Right kidney (tissue), 1 donor: ENCODE results near the gene MAPT.
"Not testable (repeated sequence)": the region's sequence is repeated elsewhere in the genome, so short reads cannot be mapped to it uniquely, and the experiment has no call there.

ENCODE experiments used
- DNase-seq: peaks from one replicate; pipeline ENCODE4 v3.0.0-alpha.2; 2016

The MAPT gene

GRCh38 chr17:45993962-45994627 lies 99.7 kb downstream of the MAPT start:
- DNase-seq = no peak

- DNase-seq = no peak
Observed at GRCh38 chr17:45994987-45995386, 100.6 kb downstream of the MAPT start.

- no peak for DNase-seq
Observed at GRCh38 chr17:45995627-45996270, 101.4 kb downstream of the MAPT start.

DNA sequence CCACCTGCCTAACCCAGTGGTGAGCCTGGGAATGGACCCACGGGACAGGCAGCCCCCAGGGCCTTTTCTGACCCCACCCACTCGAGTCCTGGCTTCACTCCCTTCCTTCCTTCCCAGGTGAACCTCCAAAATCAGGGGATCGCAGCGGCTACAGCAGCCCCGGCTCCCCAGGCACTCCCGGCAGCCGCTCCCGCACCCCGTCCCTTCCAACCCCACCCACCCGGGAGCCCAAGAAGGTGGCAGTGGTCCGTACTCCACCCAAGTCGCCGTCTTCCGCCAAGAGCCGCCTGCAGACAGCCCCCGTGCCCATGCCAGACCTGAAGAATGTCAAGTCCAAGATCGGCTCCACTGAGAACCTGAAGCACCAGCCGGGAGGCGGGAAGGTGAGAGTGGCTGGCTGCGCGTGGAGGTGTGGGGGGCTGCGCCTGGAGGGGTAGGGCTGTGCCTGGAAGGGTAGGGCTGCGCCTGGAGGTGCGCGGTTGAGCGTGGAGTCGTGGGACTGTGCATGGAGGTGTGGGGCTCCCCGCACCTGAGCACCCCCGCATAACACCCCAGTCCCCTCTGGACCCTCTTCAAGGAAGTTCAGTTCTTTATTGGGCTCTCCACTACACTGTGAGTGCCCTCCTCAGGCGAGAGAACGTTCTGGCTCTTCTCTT lies 102.1 kb downstream of the MAPT start:
- DNase-seq = no peak

- no peak for DNase-seq
Observed at GRCh38 chr17:45997166-45997565, 102.8 kb downstream of the MAPT start.

- DNase-seq = no peak
Observed at GRCh38 chr17:45997624-45998023, 103.3 kb downstream of the MAPT start.

DNA sequence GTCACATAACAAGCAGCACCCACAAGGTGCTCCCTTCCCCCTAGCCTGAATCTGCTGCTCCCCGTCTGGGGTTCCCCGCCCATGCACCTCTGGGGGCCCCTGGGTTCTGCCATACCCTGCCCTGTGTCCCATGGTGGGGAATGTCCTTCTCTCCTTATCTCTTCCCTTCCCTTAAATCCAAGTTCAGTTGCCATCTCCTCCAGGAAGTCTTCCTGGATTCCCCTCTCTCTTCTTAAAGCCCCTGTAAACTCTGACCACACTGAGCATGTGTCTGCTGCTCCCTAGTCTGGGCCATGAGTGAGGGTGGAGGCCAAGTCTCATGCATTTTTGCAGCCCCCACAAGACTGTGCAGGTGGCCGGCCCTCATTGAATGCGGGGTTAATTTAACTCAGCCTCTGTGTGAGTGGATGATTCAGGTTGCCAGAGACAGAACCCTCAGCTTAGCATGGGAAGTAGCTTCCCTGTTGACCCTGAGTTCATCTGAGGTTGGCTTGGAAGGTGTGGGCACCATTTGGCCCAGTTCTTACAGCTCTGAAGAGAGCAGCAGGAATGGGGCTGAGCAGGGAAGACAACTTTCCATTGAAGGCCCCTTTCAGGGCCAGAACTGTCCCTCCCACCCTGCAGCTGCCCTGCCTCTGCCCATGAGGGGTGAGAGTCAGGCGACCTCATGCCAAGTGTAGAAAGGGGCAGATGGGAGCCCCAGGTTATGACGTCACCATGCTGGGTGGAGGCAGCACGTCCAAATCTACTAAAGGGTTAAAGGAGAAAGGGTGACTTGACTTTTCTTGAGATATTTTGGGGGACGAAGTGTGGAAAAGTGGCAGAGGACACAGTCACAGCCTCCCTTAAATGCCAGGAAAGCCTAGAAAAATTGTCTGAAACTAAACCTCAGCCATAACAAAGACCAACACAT lies 104.9 kb downstream of the MAPT start, which contains the start of gene STH:
Gene STH (plus strand): TSS at position 264 of the 913 bp plus-strand sequence. CDS start 30 bp downstream, at position 294.
- no peak for DNase-seq

GRCh38 chr17:45999900-46000290 lies 105.5 kb downstream of the MAPT start:
- DNase-seq = no peak

GRCh38 chr17:46000292-46000691 lies 105.9 kb downstream of the MAPT start:
- no peak for DNase-seq

DNA sequence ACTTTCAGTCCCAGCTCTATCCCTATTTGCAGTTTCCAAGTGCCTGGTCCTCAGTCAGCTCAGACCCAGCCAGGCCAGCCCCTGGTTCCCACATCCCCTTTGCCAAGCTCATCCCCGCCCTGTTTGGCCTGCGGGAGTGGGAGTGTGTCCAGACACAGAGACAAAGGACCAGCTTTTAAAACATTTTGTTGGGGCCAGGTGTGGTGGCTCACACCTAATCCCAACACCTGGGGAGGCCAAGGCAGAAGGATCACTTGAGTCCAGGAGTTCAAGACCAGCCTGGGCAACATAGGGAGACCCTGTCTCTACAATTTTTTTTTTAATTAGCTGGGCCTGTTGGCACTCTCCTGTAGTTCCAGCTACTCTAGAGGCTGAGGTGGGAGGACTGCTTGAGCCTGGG lies 106.4 kb downstream of the MAPT start:
- no peak for DNase-seq

DNA sequence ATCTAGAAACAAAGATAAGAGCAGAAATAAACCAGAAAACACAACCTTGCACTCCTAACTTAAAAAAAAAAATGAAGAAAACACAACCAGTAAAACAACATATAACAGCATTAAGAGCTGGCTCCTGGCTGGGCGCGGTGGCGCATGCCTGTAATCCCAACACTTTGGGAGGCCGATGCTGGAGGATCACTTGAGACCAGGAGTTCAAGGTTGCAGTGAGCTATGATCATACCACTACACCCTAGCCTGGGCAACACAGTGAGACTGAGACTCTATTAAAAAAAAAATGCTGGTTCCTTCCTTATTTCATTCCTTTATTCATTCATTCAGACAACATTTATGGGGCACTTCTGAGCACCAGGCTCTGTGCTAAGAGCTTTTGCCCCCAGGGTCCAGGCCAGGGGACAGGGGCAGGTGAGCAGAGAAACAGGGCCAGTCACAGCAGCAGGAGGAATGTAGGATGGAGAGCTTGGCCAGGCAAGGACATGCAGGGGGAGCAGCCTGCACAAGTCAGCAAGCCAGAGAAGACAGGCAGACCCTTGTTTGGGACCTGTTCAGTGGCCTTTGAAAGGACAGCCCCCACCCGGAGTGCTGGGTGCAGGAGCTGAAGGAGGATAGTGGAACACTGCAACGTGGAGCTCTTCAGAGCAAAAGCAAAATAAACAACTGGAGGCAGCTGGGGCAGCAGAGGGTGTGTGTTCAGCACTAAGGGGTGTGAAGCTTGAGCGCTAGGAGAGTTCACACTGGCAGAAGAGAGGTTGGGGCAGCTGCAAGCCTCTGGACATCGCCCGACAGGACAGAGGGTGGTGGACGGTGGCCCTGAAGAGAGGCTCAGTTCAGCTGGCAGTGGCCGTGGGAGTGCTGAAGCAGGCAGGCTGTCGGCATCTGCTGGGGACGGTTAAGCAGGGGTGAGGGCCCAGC lies 107.3 kb downstream of the MAPT start:
- no peak for DNase-seq

- peak; percentile 68 for DNase-seq
Observed at GRCh38 chr17:46002311-46002972, 108.1 kb downstream of the MAPT start.

DNA sequence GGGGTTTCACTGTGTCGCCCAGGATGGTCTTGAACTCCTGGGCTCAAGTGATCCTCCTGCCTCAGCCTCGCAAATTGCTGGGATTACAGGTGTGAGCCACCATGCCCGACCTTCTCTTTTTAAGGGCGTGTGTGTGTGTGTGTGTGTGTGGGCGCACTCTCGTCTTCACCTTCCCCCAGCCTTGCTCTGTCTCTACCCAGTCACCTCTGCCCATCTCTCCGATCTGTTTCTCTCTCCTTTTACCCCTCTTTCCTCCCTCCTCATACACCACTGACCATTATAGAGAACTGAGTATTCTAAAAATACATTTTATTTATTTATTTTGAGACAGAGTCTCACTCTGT lies 108.6 kb downstream of the MAPT start:
- no peak for DNase-seq

GRCh38 chr17:46003907-46004748 lies 109.8 kb downstream of the MAPT start:
- DNase-seq = no peak

- DNase-seq = not testable (repeated sequence)
Observed at GRCh38 chr17:46006082-46006481, 111.7 kb downstream of the MAPT start.

DNA sequence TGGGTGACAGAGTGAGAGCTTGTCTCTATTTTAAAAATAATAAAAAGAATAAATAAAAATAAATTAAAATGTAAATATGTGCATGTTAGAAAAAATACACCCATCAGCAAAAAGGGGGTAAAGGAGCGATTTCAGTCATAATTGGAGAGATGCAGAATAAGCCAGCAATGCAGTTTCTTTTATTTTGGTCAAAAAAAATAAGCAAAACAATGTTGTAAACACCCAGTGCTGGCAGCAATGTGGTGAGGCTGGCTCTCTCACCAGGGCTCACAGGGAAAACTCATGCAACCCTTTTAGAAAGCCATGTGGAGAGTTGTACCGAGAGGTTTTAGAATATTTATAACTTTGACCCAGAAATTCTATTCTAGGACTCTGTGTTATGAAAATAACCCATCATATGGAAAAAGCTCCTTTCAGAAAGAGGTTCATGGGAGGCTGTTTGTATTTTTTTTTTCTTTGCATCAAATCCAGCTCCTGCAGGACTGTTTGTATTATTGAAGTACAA lies 113.2 kb downstream of the MAPT start:
- no peak for DNase-seq

DNA sequence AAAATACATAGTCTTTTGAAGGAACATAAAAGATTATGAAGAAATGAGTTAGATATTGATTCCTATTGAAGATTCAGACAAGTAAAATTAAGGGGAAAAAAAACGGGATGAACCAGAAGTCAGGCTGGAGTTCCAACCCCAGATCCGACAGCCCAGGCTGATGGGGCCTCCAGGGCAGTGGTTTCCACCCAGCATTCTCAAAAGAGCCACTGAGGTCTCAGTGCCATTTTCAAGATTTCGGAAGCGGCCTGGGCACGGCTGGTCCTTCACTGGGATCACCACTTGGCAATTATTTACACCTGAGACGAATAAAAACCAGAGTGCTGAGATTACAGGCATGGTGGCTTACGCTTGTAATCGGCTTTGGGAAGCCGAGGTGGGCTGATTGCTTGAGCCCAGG lies 114.2 kb downstream of the MAPT start:
- no peak for DNase-seq

- no peak for DNase-seq
Observed at GRCh38 chr17:46009681-46010596, 115.6 kb downstream of the MAPT start.
